HepG2 (cell line): ENCODE data around the gene GPR12. TPM values are rescaled to one million over a fixed set of nuclear protein-coding genes. Genes with fewer than 3 reads are reported as not detected.

ENCODE experiments used
- ATAC-seq: fragments of 200-7000 bp; cut with Tn5 transposase; 3 replicates; pipeline ENCODE4 v1.9.1; 2020; ENCODE audit warnings: mild to moderate bottlenecking, moderate library complexity
- BruUV-seq: library from RNA; stranded (reverse); fragments of 400-500 nt; replicated peaks from 2 replicates; lab custom pipeline; 2021; lab: Mats Ljungman, UMichigan
- CTCF ChIA-PET: fragments of 300-600 bp; formaldehyde crosslinking; extraction: SDS; loops from one replicate; lab custom pipeline; 2021; ENCODE audit warnings: low total read pairs, inconsistent platforms, low intra/inter-chr PET ratio; lab: Yijun Ruan, JAX
- POLR2A ChIA-PET: fragments of 350-600 bp; sonication (Branson Sonifier 250); formaldehyde crosslinking; loops from one replicate; lab custom pipeline; 2020; ENCODE audit warnings: antibody characterized with exemption, inconsistent platforms; lab: Yijun Ruan, JAX
- DNase-seq: peaks from one replicate; pipeline ENCODE4 v3.0.0-alpha.2; 2015; ENCODE audit warnings: low spot score
- FAIRE-seq: peaks from 3 replicates; lab custom pipeline; 2011; peaks lifted over from hg19 to GRCh38; lab: Jason Lieb, UNC
- H2AFZ ChIP-seq: one replicate; pipeline ENCODE4 v1.6.1; 2011; ENCODE audit warnings: low read length, inconsistent platforms
- H3K27ac ChIP-seq: fragments of 300-600 bp; 3 replicates; pipeline ENCODE4 v1.8.0; 2011; ENCODE audit warnings: mixed run types, mild to moderate bottlenecking, mixed read lengths, low read length, inconsistent platforms; ENCODE audit not compliant: insufficient read depth; ENCODE audit errors: extremely low read length
- H3K27me3 ChIP-seq, 2 experiments: fragments of 200-600 bp in 1 of 2; 2 replicates in 1 of 2; 3 replicates in 1 of 2; pipeline versions ENCODE4 v1.6.0 to v1.8.0; 2011; ENCODE audit warnings: low read length in 2 of 2, mild to moderate bottlenecking in 2 of 2, moderate library complexity in 2 of 2, inconsistent platforms in 1 of 2; ENCODE audit not compliant: insufficient read depth in 2 of 2, control insufficient read depth in 1 of 2
- H3K36me3 ChIP-seq, 2 experiments: fragments of 200-600 bp in 1 of 2; replicated peaks in 1 of 2; 2 replicates in 1 of 2; 3 replicates in 1 of 2; pipeline versions ENCODE4 v1.5.1 to v1.8.0; 2011; ENCODE audit warnings: low read length in 2 of 2, inconsistent platforms in 1 of 2; ENCODE audit not compliant: insufficient read depth in 2 of 2, control insufficient read depth in 1 of 2
- H3K4me1 ChIP-seq: 2 replicates; pipeline ENCODE4 v1.5.1; 2012; ENCODE audit warnings: low read length, inconsistent platforms; ENCODE audit not compliant: insufficient read depth
- H3K4me2 ChIP-seq: 2 replicates; pipeline ENCODE4 v1.6.0; 2011; ENCODE audit warnings: low read depth, low read length, inconsistent platforms
- H3K4me3 ChIP-seq, 3 experiments: fragments of 200-600 bp in 1 of 3; sonication (generic), shearing (Covaris generic) in 1 of 3; replicated peaks in 1 of 3; 2 replicates each; pipeline ENCODE4 v1.5.1; 2011 to 2016; ENCODE audit warnings: low read length in 3 of 3, inconsistent platforms in 2 of 3, low read depth in 2 of 3, mild to moderate bottlenecking in 2 of 3, control low read depth in 1 of 3, mixed read lengths in 1 of 3; ENCODE audit not compliant: insufficient read depth in 1 of 3
- H3K79me2 ChIP-seq: one replicate; pipeline ENCODE4 v1.6.1; 2011; ENCODE audit warnings: low read length, inconsistent platforms; ENCODE audit not compliant: insufficient read depth
- H3K9ac ChIP-seq: 2 replicates; pipeline ENCODE4 v1.6.0; 2011; ENCODE audit warnings: mild to moderate bottlenecking, low read depth, low read length, inconsistent platforms; ENCODE audit not compliant: insufficient read depth
- H3K9me3 ChIP-seq: 2 replicates; pipeline ENCODE4 v1.5.1; 2012; ENCODE audit warnings: mild to moderate bottlenecking, low read length
- H4K20me1 ChIP-seq: 2 replicates; pipeline ENCODE4 v1.6.0; 2011; ENCODE audit warnings: inconsistent platforms, mild to moderate bottlenecking, low read length, moderate library complexity; ENCODE audit not compliant: insufficient read depth
- AHR ChIP-seq: IDR thresholded peaks from 2 replicates; pipeline ENCODE4 v1.6.1; 2018; ENCODE audit warnings: missing genetic modification reagents, missing compliant biosample characterization
- ATF2 ChIP-seq: sonication (generic); formaldehyde crosslinking; IDR thresholded peaks from 2 replicates; pipeline ENCODE4 v1.4.0; 2020; ENCODE audit warnings: missing genetic modification reagents
- FOXP4 ChIP-seq: sonication (generic); formaldehyde crosslinking; IDR thresholded peaks from 2 replicates; pipeline ENCODE4 v1.4.0; 2020; ENCODE audit warnings: missing genetic modification reagents
- HNRNPH1 ChIP-seq: fragments of 200-400 bp; formaldehyde crosslinking; optimal IDR thresholded peaks from 2 replicates; pipeline ENCODE3; 2017; ENCODE audit warnings: mild to moderate bottlenecking, low read depth, low read length
- HOXA5 ChIP-seq: sonication (generic); formaldehyde crosslinking; IDR thresholded peaks from 2 replicates; pipeline ENCODE4 v1.4.0; 2020; ENCODE audit warnings: missing genetic modification reagents
- KLF16 ChIP-seq, 2 experiments: sonication (generic) in 1 of 2; formaldehyde crosslinking in 1 of 2; IDR thresholded peaks; 2 replicates each; pipeline versions ENCODE4 v1.6.1 to v1.8.0; 2016 to 2023; ENCODE audit warnings: missing genetic modification reagents in 2 of 2, missing compliant biosample characterization in 1 of 2
- LBX2 ChIP-seq: sonication (generic); formaldehyde crosslinking; IDR thresholded peaks from 2 replicates; pipeline ENCODE4 v1.5.0; 2020; ENCODE audit warnings: missing genetic modification reagents, mild to moderate bottlenecking, borderline replicate concordance
- MAZ ChIP-seq, 2 experiments: sonication (generic) in 1 of 2; formaldehyde crosslinking in 1 of 2; IDR thresholded peaks; 2 replicates each; pipeline versions ENCODE4 v1.5.0 to v1.6.1; 2012 to 2020; ENCODE audit warnings: low read depth in 2 of 2, mild to moderate bottlenecking in 2 of 2, borderline replicate concordance in 1 of 2, improper control_type of control experiment in 1 of 2, low read length in 1 of 2, missing genetic modification reagents in 1 of 2, moderate library complexity in 1 of 2
- NCOA1 ChIP-seq: sonication (generic); formaldehyde crosslinking; IDR thresholded peaks from 2 replicates; pipeline ENCODE4 v1.9.0; 2021; ENCODE audit warnings: missing genetic modification reagents
- SRSF1 ChIP-seq: fragments of 200-400 bp; formaldehyde crosslinking; optimal IDR thresholded peaks from 2 replicates; pipeline ENCODE3; 2017; ENCODE audit warnings: mild to moderate bottlenecking, low read depth, low read length, moderate library complexity
- SYNCRIP ChIP-seq: fragments of 200-400 bp; formaldehyde crosslinking; IDR thresholded peaks from 2 replicates; pipeline ENCODE4 v1.6.1; 2018; ENCODE audit warnings: mild to moderate bottlenecking, low read depth, low read length; ENCODE audit not compliant: insufficient read depth
- THAP8 ChIP-seq: sonication (generic); formaldehyde crosslinking; IDR thresholded peaks from 2 replicates; pipeline ENCODE4 v1.5.1; 2020; ENCODE audit warnings: missing genetic modification reagents, mild to moderate bottlenecking, borderline replicate concordance
- ZNF124 ChIP-seq: sonication (generic); formaldehyde crosslinking; IDR thresholded peaks from 2 replicates; pipeline ENCODE4 v1.4.0; 2020; ENCODE audit warnings: missing genetic modification reagents
- ZNF333 ChIP-seq: sonication (generic); formaldehyde crosslinking; IDR thresholded peaks from 2 replicates; pipeline ENCODE4 v1.4.0; 2020; ENCODE audit warnings: mild to moderate bottlenecking, missing genetic modification reagents, borderline replicate concordance
- ZNF414 ChIP-seq: sonication (generic); formaldehyde crosslinking; IDR thresholded peaks from 2 replicates; pipeline ENCODE4 v1.5.0; 2020; ENCODE audit warnings: missing genetic modification reagents
- ZNF816 ChIP-seq: sonication (generic); formaldehyde crosslinking; IDR thresholded peaks from 2 replicates; pipeline ENCODE4 v1.8.0; 2022; ENCODE audit warnings: missing genetic modification reagents, mild to moderate bottlenecking, borderline replicate concordance
- WGBS: methylation state at CpG from one replicate; pipeline ENCODE4 v1.1.6; 2017; ENCODE audit warnings: low lambda C conversion rate; 5-methylcytosine and 5-hydroxymethylcytosine counted together
- in situ Hi-C: cut with HindIII; loops from 2 replicates; pipeline ENCODE4 v1.10.0; 2017; ENCODE audit warnings: low pct_unique_long_range_greater_than_20kb; ENCODE audit not compliant: extremely low pct_ligation_motif_present
- intact Hi-C: fragments of 100-400 bp; cut with micrococcal nuclease; formaldehyde crosslinking; loops from one replicate; pipeline ENCODE4 v1.10.0; 2022; ENCODE audit not compliant: unreplicated experiment
- polyA plus RNA-seq, 8 experiments: library from polyadenylated mRNA; depleted of rRNA in 3 of 8; stranded (reverse) in 7 of 8; unstranded in 1 of 8; fragments of >200 nt; fragmentation: Illumina TruSeq in 4 of 8; extraction: Trizol in 4 of 8; gene quantifications; 2 replicates each; pipeline versions ENCODE4 v1.2.1 to v1.2.3, GENCODE V29; 2011 to 2016; ENCODE audit warnings: low read depth in 4 of 8, missing spikeins in 1 of 8, mixed read lengths in 1 of 8; ENCODE audit not compliant: insufficient read depth in 1 of 8
- total RNA-seq, 5 experiments: library from RNA; depleted of rRNA; stranded (reverse); fragments of >200 nt; fragmentation: Illumina TruSeq; extraction: Trizol; gene quantifications; 2 replicates each; pipeline ENCODE4 v1.2.3, GENCODE V29; 2016; ENCODE audit warnings: low read depth in 1 of 5

The GPR12 gene
- total and polyA plus RNA-seq, 2 of the 13 experiments (the other 11 are each of a cell fraction or from before 2014, with no cell fraction given) = not detected

- no peak for TF ChIP-seq FOXP4 (CRISPR knock-in tag)
- TF ChIP-seq NCOA1 = no peak
- TF ChIP-seq, all 625 proteins: peak for 0
Observed at GRCh38 chr13:26759249-26759906, 1.2 kb downstream of the GPR12 start (continued).

- Histone ChIP-seq H4K20me1 (no peaks in the 10 kb centered on the region), H2AFZ (no peak overlapping the region), H3K27ac (no peak overlapping the region), H3K4me1 (no peaks in the 10 kb centered on the region), H3K4me3 (no peak overlapping the region), H3K36me3 (no peaks in the 10 kb centered on the region), H3K9me3 (no peaks in the 10 kb centered on the region; the same call in 1 of the 2 replicates), H3K9ac (no peak overlapping the region), H3K27me3 (peaks cover 2 to 50% of the 10 kb centered on the region in 2 experiments; a peak in 3 of 5 replicates), H3K79me2 (no peaks in the 10 kb centered on the region), H3K4me2 (no peak overlapping the region)
- ATAC-seq (no peak), FAIRE-seq (no peak), DNase-seq (no peak)
- in situ Hi-C loops (no loop called here), intact Hi-C loops (no loop called here)
- WGBS = 44% methylated on average over 18 of the region's 18 CpGs
- ChIA-PET CTCF (no interaction called here), POLR2A (no interaction called here)
- no TSS peak for BruUV-seq
- TF ChIP-seq MAZ (IDR thresholded peaks at IDR 0.05; ENCODE audit: borderline replicate concordance, low read depth, low read length) (no peak), MAZ (CRISPR knock-in tag; IDR thresholded peaks at IDR 0.05; ENCODE audit: low read depth) (no peak), ZNF414 (CRISPR knock-in tag) (no peak), HOXA5 (CRISPR knock-in tag) (no peak), SRSF1 (no peak), LBX2 (no peak), ZNF816 (CRISPR knock-in tag) (no peak), ZNF124 (no peak), NCOA1 (no peak), ATF2 (CRISPR knock-in tag) (no peak), THAP8 (CRISPR knock-in tag) (no peak), SYNCRIP (no peak), AHR (CRISPR knock-in tag) (no peak), KLF16 (CRISPR knock-in tag; IDR thresholded peaks at IDR 0.05) (no peak), ZNF333 (CRISPR knock-in tag) (no peak), HNRNPH1 (no peak)
Observed at GRCh38 chr13:26758496-26759157, 2.0 kb downstream of the GPR12 start.
